ENCODE data around the gene KIAA0319L. TPM values are rescaled to one million over a fixed set of nuclear protein-coding genes. Genes with fewer than 3 reads are reported as not detected.

Gene KIAA0319L
- total RNA-seq, 1 experiment from 2014 or later = 20.9 TPM

GRCh38 chr1:35569936-35570335 lies 12.7 kb upstream of the KIAA0319L start:
- Histone ChIP-seq H3K9me3 (ENCODE audit: low read length) (no peaks in the 10 kb centered on the region), H3K9me2 (replicated peaks; ENCODE audit: low read length) (no peaks in the 10 kb centered on the region), H3K79me2 (ENCODE audit: low read length) (no peaks in the 10 kb centered on the region), H3K36me3 (ENCODE audit: low read depth, low read length) (no peaks in the 10 kb centered on the region), H3K9ac (ENCODE audit: low read length) (no peak overlapping the region), H3K4me3 (ENCODE audit: low read length) (no peak overlapping the region), H4K20me1 (ENCODE audit: low read length) (no peaks in the 10 kb centered on the region; the same call in 1 of the 2 replicates), H3K27me3 (ENCODE audit: low read length) (no peaks in the 10 kb centered on the region), H3F3A (ENCODE audit: low read length, unreplicated experiment) (no peaks in the 10 kb centered on the region), H3K27ac (ENCODE audit: low read length) (no peak overlapping the region), H3K4me1 (ENCODE audit: insufficient read depth, low read length) (peaks cover 14% of the 10 kb centered on the region), H3K4me2 (ENCODE audit: low read length) (no peak overlapping the region), H2AFZ (ENCODE audit: low read length) (no peak overlapping the region)
- DNase-seq (peak; percentile 44), ATAC-seq (no peak)
- no peak for TF ChIP-seq EZH2phosphoT487 (IDR thresholded peaks at IDR 0.05; ENCODE audit: borderline replicate concordance, low read length)
- TF ChIP-seq CTCF (conservative IDR thresholded peaks at IDR 0.05; ENCODE audit: low read depth, low read length) = no peak
- no peak for TF ChIP-seq EZH2 (IDR thresholded peaks at IDR 0.05; ENCODE audit: low read length, unreplicated experiment)
- ChIA-PET POLR2A (ENCODE audit: unreplicated experiment) (no interaction called here), CTCF (interaction anchor here (0.9 kb wide), 1 partner anchor 157 kb away, joined by 5 read pairs; no protein-coding TSS in a partner anchor)
- intact Hi-C loops (cut with micrococcal nuclease) = loop anchor here (1.0 kb wide), 3 partner anchors 145 to 204 kb away; no protein-coding TSS in a partner anchor
- no TSS peak for BruUV-seq (replicated peaks)

GRCh38 chr1:35568975-35569395 lies 11.8 kb upstream of the KIAA0319L start:
- Histone ChIP-seq H3K9ac (ENCODE audit: low read length) (no peak overlapping the region), H3K27ac (ENCODE audit: low read length) (no peak overlapping the region), H3K4me1 (ENCODE audit: insufficient read depth, low read length) (peaks cover 17% of the 10 kb centered on the region), H3K9me2 (replicated peaks; ENCODE audit: low read length) (no peaks in the 10 kb centered on the region), H3K4me2 (ENCODE audit: low read length) (no peak overlapping the region), H3K79me2 (ENCODE audit: low read length) (no peaks in the 10 kb centered on the region), H3K4me3 (ENCODE audit: low read length) (no peak overlapping the region), H3K27me3 (ENCODE audit: low read length) (no peaks in the 10 kb centered on the region), H3F3A (ENCODE audit: low read length, unreplicated experiment) (no peaks in the 10 kb centered on the region), H2AFZ (ENCODE audit: low read length) (no peak overlapping the region), H3K36me3 (ENCODE audit: low read depth, low read length) (no peaks in the 10 kb centered on the region), H4K20me1 (ENCODE audit: low read length) (no peaks in the 10 kb centered on the region; the same call in 1 of the 2 replicates), H3K9me3 (ENCODE audit: low read length) (no peaks in the 10 kb centered on the region)
- ChIA-PET CTCF (interaction anchor here (0.5 to 1.1 kb wide), 7 partner anchors 25 to 230 kb away, joined by 3 to 10 read pairs (median 9); no protein-coding TSS in a partner anchor), POLR2A (ENCODE audit: unreplicated experiment) (no interaction called here)
- DNase-seq = peak; percentile 78
- BruUV-seq (replicated peaks) = no TSS peak
- intact Hi-C loops (cut with micrococcal nuclease) = loop anchor here (1.0 kb wide), 3 partner anchors 146 to 205 kb away; no protein-coding TSS in a partner anchor
- TF ChIP-seq CTCF (conservative IDR thresholded peaks at IDR 0.05; ENCODE audit: low read depth, low read length) (peak; percentile 92), EZH2 (IDR thresholded peaks at IDR 0.05; ENCODE audit: low read length, unreplicated experiment) (no peak)
- peak; percentile 57 for ATAC-seq

- H3K9me2 ChIP-seq (replicated peaks; ENCODE audit: low read length) = no peaks in the 10 kb centered on the region
- H3K79me2 ChIP-seq (ENCODE audit: low read length) = no peaks in the 10 kb centered on the region
- intact Hi-C loops (cut with micrococcal nuclease) = no loop called here
- ChIA-PET POLR2A (ENCODE audit: unreplicated experiment) (no interaction called here), CTCF (interaction anchor here (0.7 to 1.1 kb wide), 2 partner anchors 117 to 147 kb away, joined by 3 to 10 read pairs; no protein-coding TSS in a partner anchor)
- BruUV-seq (replicated peaks) = no TSS peak
- H3K27ac ChIP-seq (ENCODE audit: low read length) = no peak overlapping the region
- H3K36me3 ChIP-seq (ENCODE audit: low read depth, low read length) = no peaks in the 10 kb centered on the region
- TF ChIP-seq CTCF (conservative IDR thresholded peaks at IDR 0.05; ENCODE audit: low read depth, low read length) (no peak), EZH2 (IDR thresholded peaks at IDR 0.05; ENCODE audit: low read length, unreplicated experiment) (no peak), EZH2phosphoT487 (IDR thresholded peaks at IDR 0.05; ENCODE audit: borderline replicate concordance, low read length) (no peak)
- no peaks in the 10 kb centered on the region for H3K9me3 ChIP-seq (ENCODE audit: low read length)
- H4K20me1 ChIP-seq (ENCODE audit: low read length) = no peaks in the 10 kb centered on the region; the same call in 1 of the 2 replicates
- H3K4me2 ChIP-seq (ENCODE audit: low read length) = no peak overlapping the region
- H3F3A ChIP-seq (ENCODE audit: low read length, unreplicated experiment) = no peaks in the 10 kb centered on the region
- no peak overlapping the region for H3K9ac ChIP-seq (ENCODE audit: low read length)
- no peak overlapping the region for H3K4me3 ChIP-seq (ENCODE audit: low read length)
- DNase-seq = no peak
- H3K27me3 ChIP-seq (ENCODE audit: low read length) = no peaks in the 10 kb centered on the region
- peaks cover 17% of the 10 kb centered on the region for H3K4me1 ChIP-seq (ENCODE audit: insufficient read depth, low read length)
- H2AFZ ChIP-seq (ENCODE audit: low read length) = no peak overlapping the region
- no peak for ATAC-seq
Observed at GRCh38 chr1:35567947-35568558, 10.8 kb upstream of the KIAA0319L start.

All from PC-3 (cell line).